Measurements from ENCODE around the gene UGGT2.

UGGT2 gene

DNA sequence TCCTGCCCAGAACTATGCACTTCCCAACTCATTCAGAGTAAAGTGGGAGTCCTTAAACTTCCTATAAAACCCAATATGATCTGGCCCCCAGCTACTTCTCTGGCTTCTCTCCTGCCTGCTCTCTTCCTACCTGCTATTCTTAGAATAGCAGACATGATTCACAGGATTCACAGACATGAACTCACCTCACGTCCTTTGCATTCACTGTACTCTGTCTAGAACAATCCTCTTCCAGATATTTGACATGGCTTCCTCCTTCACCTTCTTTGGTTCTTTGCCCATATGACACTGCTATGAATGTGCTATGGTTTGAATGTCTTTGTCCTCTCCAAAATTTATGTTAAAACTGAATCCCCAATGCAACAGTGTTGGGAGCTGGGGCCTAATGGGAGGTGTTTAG lies 154.9 kb downstream of the UGGT2 start:
- DNase-seq (ENCODE audit: extremely low read depth, low read depth) = no peak
- H3K4me3 ChIP-seq (replicated peaks; ENCODE audit: low read depth, low read length) = no peak overlapping the region
- TF ChIP-seq, protein P1, sequence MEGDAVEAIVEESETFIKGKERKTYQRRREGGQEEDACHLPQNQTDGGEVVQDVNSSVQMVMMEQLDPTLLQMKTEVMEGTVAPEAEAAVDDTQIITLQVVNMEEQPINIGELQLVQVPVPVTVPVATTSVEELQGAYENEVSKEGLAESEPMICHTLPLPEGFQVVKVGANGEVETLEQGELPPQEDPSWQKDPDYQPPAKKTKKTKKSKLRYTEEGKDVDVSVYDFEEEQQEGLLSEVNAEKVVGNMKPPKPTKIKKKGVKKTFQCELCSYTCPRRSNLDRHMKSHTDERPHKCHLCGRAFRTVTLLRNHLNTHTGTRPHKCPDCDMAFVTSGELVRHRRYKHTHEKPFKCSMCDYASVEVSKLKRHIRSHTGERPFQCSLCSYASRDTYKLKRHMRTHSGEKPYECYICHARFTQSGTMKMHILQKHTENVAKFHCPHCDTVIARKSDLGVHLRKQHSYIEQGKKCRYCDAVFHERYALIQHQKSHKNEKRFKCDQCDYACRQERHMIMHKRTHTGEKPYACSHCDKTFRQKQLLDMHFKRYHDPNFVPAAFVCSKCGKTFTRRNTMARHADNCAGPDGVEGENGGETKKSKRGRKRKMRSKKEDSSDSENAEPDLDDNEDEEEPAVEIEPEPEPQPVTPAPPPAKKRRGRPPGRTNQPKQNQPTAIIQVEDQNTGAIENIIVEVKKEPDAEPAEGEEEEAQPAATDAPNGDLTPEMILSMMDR (IDR thresholded peaks at IDR 0.05; ENCODE audit: low read depth, low read length, missing control alignments) = no peak

DNA sequence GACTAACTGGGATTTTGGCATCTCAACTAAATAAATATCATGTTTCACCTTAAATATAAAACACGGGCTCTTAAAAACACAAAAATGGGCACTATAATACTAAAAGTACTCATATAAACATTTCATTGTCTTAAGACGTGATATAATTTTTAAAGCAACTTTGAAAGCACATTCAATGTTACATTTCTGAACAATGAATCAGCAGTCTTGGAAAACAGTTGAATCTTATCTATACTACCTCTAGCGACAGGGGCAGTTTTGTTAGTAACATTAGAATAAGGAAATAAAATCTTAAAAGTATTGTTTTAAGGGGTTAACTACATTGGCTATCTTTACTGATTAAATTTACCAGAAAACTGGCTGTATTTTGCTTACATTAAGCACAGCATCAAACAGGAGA lies 156.9 kb downstream of the UGGT2 start:
- TF ChIP-seq, protein P1 (IDR thresholded peaks at IDR 0.05; ENCODE audit: low read depth, low read length, missing control alignments) = no peak
- no peak for DNase-seq (ENCODE audit: extremely low read depth, low read depth)

GRCh38 chr13:95893861-95894260 lies 159.3 kb downstream of the UGGT2 start:
- TF ChIP-seq, protein P1 (IDR thresholded peaks at IDR 0.05; ENCODE audit: low read depth, low read length, missing control alignments) = no peak
- no peak for DNase-seq (ENCODE audit: extremely low read depth, low read depth)
- H3K4me3 ChIP-seq (replicated peaks; ENCODE audit: low read depth, low read length) = no peak overlapping the region

More for the DNA sequence above, 156.9 kb downstream of the UGGT2 start:
- H3K4me3 ChIP-seq (replicated peaks; ENCODE audit: low read depth, low read length) = no peak overlapping the region

DNA sequence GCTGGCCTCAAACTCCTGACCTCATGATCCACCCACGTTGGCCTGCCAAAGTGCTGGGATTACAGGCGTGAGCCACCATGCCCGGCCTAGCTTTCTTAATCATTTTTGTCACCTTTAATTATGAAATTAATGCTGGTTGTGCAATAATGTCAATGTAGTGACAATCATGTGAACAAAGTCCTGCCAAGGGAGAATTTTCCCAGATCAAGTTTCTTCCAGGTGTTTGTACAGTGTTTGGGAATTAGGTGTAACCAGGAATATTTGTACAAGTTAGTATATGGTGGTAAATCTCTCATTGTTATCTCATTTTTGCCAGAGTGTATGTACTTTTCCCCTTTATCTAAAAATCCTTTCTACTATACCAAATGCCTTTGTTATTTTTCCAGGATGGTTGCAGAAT lies 171.1 kb downstream of the UGGT2 start:
- H3K4me3 ChIP-seq (replicated peaks; ENCODE audit: low read depth, low read length) = no peak overlapping the region
- no peak for DNase-seq (ENCODE audit: extremely low read depth, low read depth)
- TF ChIP-seq, protein P1 (IDR thresholded peaks at IDR 0.05; ENCODE audit: low read depth, low read length, missing control alignments) = no peak

DNA sequence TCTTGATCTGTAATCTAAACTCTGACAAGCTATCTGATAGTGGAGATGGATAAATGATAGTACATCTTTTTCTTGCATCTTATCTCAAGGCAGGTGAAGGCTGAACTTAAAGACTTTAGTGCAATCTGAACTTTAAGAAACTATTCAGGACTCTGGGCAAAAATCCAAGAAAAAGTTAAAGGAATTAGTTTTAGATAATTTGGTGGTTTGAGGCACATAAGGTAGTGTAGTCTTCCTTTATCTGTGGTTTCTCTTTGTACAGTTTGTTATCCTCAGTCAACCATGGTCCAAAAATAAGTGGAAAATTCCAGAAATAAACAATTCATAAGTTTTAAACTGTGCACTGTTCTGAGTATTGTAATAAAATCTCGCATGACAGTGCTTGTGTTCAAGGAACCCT lies 172.9 kb downstream of the UGGT2 start:
- no peak overlapping the region for H3K4me3 ChIP-seq (replicated peaks; ENCODE audit: low read depth, low read length)
- TF ChIP-seq, protein P1 (IDR thresholded peaks at IDR 0.05; ENCODE audit: low read depth, low read length, missing control alignments) = no peak
- no peak for DNase-seq (ENCODE audit: extremely low read depth, low read depth)

GRCh38 chr13:95874286-95874685 lies 178.9 kb downstream of the UGGT2 start:
- DNase-seq (ENCODE audit: extremely low read depth, low read depth) = no peak
- no peak overlapping the region for H3K4me3 ChIP-seq (replicated peaks; ENCODE audit: low read depth, low read length)

GRCh38 chr13:95870421-95870820 lies 182.8 kb downstream of the UGGT2 start:
- no peak for DNase-seq (ENCODE audit: extremely low read depth, low read depth)
- H3K4me3 ChIP-seq (replicated peaks; ENCODE audit: low read depth, low read length) = no peak overlapping the region
- TF ChIP-seq, protein P1 (IDR thresholded peaks at IDR 0.05; ENCODE audit: low read depth, low read length, missing control alignments) = no peak

More at GRCh38 chr13:95874286-95874685, 178.9 kb downstream of the UGGT2 start:
- TF ChIP-seq, protein P1 (IDR thresholded peaks at IDR 0.05; ENCODE audit: low read depth, low read length, missing control alignments) = no peak

Data from HFF-Myc (cell line).